Tibial nerve (tissue), 4 donors: Measurements from ENCODE around the gene GALNT1.

Experiments
- CTCF ChIP-seq, 5 experiments: fragments of 200-600 bp in 3 of 5; fragments of 450-650 bp in 2 of 5; sonication (generic) in 3 of 5; IDR thresholded peaks; one replicate each; pipeline ENCODE4 v1.5.1; 2016 to 2019; ENCODE audit warnings: antibody characterized with exemption in 5 of 5, mild to moderate bottlenecking in 3 of 5, moderate library complexity in 2 of 5
- EP300 ChIP-seq, 2 donors: sonication (generic); formaldehyde crosslinking; IDR thresholded peaks; one replicate each; pipeline ENCODE4 v1.6.1; 2017; ENCODE audit warnings: antibody characterized with exemption in 2 of 2, mild to moderate bottlenecking in 1 of 2
- POLR2A ChIP-seq, 2 donors: fragments of 450-650 bp; IDR thresholded peaks; one replicate each; pipeline ENCODE4 v1.6.1; 2017; ENCODE audit warnings: antibody characterized with exemption in 2 of 2, mild to moderate bottlenecking in 2 of 2, moderate library complexity in 2 of 2

GRCh38 chr18:35695803-35696202, 114.3 kb downstream of the GALNT1 start:
- TF ChIP-seq CTCF (IDR thresholded peaks at IDR 0.05) (no peak), POLR2A (IDR thresholded peaks at IDR 0.05) (no peak), EP300 (IDR thresholded peaks at IDR 0.05) (peak; percentile 31 to 65)
